GM12892 (cell line): ENCODE results near the gene DLX3.

ENCODE experiments used
- POLR2A ChIP-seq: IDR thresholded peaks from 2 replicates; pipeline ENCODE4 v1.6.1; 2011; ENCODE audit warnings: low read depth, low read length, control low read depth
- POLR2AphosphoS5 ChIP-seq: IDR thresholded peaks from 2 replicates; pipeline ENCODE4 v1.6.1; 2011; ENCODE audit warnings: low read depth, low read length, control low read depth
- TAF1 ChIP-seq: IDR thresholded peaks from 2 replicates; pipeline ENCODE4 v1.6.1; 2011; ENCODE audit warnings: low read depth, mild to moderate bottlenecking, control low read depth, low read length, borderline replicate concordance

GRCh38 chr17:49975531-49975930, 19.5 kb downstream of the DLX3 start:
- TF ChIP-seq POLR2A (no peak), POLR2AphosphoS5 (no peak), TAF1 (no peak)
